NCI-H187 treated with DMSO at 0.1 percent for 48 hours (cell line): ENCODE results near the gene PEX5L.

Experiments used
- DNase-seq: peaks from one replicate; lab custom pipeline; 2025; lab: John Stamatoyannopoulos, UW

PEX5L gene

GRCh38 chr3:179897231-179897630 is 139.5 kb downstream of the PEX5L start:
- no peak for DNase-seq

- no peak for DNase-seq
These were observed 140.2 kb downstream of the PEX5L start for GRCh38 chr3:179896507-179896906.

DNA sequence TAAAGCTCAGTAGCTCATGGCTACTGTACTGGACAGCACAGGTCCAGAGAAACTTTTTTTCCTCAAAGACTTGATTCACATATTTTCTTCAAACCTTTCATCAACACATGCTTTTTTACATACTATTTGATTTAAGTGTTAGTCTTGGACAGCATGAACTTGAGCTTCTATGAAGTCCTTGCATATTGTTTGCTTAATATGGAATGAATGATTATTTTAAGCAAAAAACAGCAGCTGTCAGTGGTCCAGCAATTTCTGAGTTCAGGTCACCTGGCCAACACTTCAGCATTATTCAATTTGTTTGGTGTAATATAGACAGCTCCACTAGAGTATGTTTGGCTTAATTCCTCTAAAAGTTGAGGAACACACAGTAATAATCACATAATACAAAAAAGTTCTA is 141.4 kb downstream of the PEX5L start:
- DNase-seq, result no peak

DNA sequence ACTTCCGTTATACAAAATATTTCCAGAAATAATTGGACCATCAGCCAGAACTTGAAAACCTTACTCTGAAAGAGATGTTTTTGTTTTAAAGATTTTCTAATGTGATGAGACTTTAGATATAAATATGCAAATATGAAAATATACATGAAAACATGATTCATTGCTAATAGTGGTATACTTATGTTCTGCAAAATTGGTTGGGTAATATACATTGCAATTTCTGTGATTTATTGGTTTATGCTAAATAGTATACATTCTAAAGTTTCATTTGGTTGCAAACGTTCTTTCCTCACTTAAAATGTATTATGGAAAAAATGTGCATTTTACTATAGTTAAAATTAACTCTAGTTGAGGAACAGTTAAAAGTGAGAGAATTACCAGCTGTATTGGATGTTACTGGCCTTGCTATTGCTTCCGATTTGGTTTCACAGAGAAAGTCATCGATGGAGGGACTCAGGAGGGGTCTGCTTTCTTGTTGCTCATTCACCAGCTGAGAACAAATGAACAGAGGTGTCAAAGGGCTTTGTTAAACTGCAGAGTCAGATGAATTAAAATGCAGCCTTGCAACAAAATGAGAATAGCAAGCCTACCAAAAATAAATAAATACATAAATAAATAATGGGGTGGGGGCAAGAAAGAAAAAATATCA is 149.3 kb downstream of the PEX5L start:
- no peak for DNase-seq

GRCh38 chr3:179885950-179886349 is 150.8 kb downstream of the PEX5L start:
- DNase-seq, result no peak

DNA sequence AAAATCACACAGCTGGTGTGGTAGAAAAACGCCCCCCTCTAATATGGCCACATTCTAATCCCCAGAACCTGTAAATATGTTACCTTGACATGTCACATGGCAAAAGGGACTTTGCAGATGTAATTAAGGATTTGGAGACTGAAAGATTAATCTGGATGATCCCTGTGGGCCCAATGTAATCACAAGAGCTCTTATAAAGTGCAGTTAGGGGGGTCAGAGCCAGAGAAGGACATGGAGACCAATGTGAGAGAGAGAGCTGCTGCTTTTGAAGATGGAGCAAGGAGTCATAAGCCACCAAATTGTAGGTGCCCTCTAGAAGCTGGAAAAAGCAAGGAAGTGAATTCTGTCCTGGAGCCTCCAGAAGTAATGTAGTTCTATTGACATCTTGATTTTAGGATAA is 152.6 kb downstream of the PEX5L start:
- DNase-seq, result no peak

DNA sequence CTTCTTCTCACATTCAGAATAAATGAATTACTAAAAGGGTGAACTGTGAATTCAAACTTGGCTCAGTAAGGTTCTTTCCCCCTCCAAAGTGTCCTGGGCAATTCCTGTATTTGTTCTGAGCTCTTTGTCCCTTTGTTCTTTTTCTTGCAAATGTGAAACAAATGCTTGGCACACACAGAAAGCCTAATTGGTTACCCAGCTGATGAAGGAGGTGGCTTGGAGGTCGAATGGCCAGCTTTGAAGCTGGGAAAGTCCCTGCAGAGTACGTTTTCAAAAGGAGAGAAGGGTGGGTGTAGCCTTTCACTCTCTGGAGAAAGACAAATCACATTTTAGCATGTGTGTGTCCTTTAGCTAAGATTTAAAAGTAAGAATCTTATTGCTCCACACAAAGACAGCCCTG is 154.4 kb downstream of the PEX5L start:
- no peak for DNase-seq

- DNase-seq, result no peak
These were observed 154.9 kb downstream of the PEX5L start for GRCh38 chr3:179881791-179882190.

DNA sequence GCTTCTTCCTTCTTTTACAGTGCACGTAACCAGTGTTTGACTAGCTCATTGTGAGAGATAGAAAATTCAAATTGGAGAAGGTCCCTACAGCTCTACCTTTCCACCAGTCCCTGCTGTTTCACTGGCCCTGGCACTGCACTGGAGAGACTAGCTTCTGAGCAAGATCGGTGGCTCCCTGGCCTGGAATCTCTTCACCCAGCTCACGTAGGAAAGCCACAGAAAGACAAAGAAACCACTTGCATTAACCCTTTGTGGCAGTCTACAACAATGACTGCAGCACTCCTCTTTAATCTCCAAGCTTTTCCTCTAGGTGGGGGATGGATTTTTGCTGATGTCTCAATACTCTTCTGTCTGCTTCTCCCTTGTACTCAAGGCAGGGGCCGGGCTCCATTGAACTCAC is 155.9 kb downstream of the PEX5L start:
- DNase-seq, result no peak

- DNase-seq, result no peak
These were observed 160.3 kb downstream of the PEX5L start for GRCh38 chr3:179876440-179876839.

DNA sequence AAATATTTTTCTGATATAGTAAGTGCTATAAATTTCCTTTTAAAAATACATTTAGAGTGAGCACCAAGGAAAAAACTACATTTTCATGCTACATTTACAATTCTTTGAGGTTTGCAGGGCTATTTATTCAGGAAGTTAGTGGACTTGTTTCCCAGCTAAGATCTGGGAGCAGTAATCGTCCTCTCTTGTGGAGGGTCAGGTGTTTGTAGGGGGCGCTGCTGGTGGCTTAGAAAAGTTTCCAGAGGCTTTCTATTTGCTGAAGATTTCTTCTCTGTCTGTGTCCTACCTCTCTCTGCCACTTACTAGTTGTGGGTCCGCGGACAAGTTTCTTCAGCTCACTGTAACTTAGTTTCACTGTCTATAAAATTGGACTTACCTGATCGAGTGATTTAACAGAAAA is 163.9 kb downstream of the PEX5L start:
- DNase-seq, result no peak

DNA sequence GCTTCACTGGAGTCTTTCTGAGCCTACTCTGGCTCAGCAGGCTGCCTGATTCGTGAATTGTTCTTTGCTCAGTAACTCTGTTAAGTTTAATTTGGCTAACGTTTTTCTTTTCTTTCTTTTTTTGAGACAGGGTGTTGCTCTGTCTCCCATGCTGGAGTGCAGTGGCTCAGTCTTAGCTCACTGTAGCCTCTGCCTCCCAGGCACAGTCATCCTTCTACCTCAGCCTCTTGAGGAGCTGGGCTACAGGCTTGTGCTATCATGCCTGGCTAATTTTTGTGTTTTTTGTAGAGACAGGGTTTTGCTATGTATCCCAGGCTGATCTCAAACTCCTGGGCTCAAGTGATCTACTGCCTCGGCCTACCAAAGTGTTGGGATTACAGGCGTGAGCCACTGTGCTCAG is 165.0 kb downstream of the PEX5L start:
- DNase-seq, result no peak

DNA sequence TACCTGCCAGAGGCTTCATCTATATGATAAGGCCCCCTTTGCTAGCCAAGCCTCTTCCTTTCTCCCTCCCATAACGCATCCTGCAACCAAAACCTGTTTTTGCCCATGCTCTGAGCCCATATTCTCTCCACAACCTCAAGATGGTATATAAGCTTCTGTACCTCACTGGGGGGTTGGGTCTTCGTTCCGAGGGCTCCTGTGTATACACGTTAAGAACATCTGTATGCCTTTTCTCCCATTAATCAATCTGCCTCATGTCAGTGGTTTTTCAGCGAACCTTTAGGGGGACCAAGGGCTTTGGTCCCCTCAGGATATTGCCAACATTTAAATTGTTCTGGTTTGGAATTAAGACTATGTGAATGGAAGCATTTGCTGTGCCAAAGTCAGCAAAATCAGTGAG is 168.0 kb downstream of the PEX5L start:
- no peak for DNase-seq

DNA sequence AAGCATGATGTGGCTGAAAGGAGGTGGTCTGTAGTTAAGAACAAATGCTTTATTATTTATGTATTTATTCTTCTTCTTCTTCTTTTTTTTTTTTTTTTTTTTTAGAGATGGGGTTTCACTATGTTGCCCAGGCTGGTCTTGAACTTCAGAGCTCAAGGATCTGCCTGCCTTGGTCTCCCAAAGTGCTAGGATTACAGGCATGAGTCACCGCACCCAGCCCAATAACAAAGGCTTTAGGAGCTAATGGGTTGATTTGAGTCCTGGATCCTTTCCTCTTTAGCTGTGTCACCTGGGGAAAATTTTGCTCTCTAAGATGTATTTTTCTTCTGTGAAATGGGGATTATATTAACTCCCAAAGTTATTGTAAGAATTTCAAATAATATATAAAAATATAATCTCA is 168.8 kb downstream of the PEX5L start:
- no peak for DNase-seq

DNA sequence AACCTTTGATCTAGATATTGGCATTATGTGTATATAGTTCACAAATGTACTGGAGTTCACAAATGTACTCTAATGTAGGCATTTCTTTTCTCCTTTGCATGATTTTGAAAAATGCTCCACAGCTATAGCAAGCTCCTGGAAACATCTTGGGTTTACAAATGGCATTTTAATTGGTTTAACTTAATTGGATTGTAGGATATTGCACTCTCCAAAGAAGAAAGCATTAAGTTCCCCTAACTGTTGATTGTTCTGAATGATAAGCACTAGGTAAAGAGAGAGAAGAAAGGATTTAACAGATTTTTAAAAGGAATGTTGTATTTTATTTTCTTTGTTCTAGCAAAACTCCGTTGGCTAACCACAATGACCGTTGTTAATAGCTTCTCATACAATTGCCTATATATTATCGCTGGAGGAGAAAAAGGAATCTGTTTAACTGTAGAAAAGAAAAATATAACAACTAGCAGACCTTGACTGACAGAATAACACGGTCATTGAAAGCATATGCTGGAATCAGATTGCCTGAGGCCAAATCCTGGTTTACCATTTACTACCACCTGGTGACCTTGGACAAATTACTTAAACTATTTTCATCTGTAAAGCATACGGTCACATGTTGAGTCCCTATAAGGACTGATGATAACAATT is 170.8 kb downstream of the PEX5L start:
- no peak for DNase-seq

- DNase-seq, result no peak
These were observed 174.8 kb downstream of the PEX5L start for GRCh38 chr3:179861953-179862352.

- no peak for DNase-seq
These were observed 175.4 kb downstream of the PEX5L start for GRCh38 chr3:179861292-179861691.

DNA sequence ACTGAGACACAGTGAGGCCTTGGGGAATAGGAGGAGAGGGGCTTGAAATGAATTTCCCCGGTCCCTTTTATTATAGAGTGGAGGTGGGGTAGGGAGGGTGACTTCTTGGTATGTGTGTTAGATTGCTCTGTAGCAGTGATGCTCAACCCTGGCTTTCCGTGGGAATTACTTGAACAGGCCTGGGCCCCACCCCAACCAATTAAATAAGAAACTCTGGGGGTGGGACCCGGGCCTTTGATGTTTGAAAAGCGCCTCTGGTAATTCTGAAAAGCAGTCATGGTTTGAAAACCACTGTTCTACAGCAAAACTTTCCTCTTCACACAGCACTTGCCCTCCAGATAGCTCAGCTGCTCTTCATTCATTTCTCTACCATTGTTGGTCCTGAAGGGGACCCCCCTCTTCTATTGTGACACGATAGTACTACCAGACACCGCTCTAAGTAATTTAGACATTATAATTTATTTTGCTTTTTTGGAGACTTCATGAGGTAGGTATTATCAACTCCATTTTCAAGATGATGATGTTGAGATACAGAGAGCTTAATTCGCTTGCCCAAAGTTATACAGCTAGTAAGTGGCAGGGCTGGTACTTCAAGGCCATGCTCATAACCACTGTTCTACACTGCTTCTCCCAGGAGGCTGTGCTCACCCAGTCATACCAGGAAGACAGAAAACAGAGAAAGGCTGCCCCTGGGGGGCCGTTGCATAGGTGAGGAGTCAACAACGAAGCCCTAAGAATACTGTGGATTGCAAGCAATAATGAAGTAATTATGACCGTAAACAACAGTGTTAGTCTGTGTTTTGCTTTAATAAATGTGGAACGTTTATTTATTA is 176.2 kb downstream of the PEX5L start:
- no peak for DNase-seq

- DNase-seq, result no peak
These were observed 183.6 kb downstream of the PEX5L start for GRCh38 chr3:179853176-179853575.

DNA sequence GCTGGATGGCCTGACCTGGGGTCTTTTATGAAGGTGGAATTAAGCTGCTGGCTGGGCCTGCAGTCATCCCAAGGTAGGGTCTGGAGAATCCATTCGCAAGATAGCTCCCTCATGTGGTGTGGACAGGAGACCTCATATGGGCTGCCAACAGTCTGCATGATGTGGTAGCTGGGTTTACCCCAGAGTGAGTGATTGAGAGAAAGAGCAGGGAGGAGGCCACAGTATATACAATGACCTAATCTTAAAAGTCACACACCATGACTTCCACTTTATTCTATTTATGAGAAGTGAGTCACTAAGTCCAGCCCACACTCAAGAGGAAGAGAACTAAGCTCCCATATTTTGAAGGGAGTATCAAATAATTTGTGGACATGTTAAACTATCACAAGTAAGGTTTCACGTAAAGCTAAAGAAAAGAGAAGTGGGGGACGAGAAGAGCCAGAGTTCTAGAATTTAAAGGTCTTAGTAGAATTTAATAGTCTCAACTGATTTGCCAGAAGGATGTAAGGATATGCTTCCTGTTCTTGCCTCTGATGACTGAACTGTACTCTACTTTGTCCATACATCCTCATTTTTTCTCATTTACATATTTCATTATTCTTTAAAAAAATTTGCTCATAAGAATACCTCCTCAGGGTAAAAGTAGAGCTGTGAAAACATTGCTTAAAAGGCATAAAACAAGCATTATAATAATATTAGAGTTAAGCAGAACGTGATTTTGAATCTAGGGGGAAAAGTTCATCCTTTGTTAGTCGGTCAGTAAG is 184.4 kb downstream of the PEX5L start:
- no peak for DNase-seq

DNA sequence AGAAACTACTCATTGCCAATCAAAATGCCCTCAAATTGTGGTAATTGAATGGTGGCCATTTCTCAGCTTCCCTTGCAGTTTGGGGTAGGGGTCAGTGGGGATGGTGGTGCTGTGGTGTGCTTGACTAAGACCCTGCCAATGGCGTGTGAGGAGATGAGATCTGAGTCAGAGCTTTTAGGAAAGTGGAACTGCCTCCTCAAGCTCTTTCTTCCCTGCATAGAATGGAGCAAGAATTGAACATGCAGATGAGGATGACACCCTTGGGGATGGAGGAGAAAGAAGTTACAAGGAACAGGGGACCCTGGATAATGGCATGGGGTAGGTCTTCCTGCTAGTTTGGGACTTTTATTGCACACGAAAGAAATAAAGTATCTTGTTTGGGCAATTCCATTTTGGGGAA is 188.0 kb downstream of the PEX5L start:
- no peak for DNase-seq

- DNase-seq, result no peak
These were observed 194.7 kb downstream of the PEX5L start for GRCh38 chr3:179842061-179842460.

GRCh38 chr3:179840985-179841384 is 195.8 kb downstream of the PEX5L start:
- DNase-seq, result no peak
